ENCODE results near the gene XPO6.

DNA sequence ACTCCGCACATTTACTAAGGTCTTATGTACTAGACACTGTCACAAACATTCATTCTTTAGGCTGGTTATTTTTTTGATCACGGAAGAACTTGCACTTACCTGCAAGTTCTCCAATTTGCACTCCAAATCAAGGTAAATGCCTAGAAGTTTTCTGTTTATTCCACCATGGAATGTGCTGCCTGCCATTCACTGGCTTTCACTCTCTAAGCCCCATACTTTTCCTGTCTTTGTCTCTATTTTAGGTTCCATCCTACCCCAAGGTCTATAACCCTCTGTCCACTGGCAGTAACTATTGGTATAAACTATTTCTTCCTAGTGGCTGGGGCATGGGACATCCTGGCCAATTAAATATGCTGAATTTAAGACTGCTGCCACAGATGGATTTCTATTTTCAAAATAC is 15.9 kb downstream of the XPO6 start:
- TF ChIP-seq, protein P1, sequence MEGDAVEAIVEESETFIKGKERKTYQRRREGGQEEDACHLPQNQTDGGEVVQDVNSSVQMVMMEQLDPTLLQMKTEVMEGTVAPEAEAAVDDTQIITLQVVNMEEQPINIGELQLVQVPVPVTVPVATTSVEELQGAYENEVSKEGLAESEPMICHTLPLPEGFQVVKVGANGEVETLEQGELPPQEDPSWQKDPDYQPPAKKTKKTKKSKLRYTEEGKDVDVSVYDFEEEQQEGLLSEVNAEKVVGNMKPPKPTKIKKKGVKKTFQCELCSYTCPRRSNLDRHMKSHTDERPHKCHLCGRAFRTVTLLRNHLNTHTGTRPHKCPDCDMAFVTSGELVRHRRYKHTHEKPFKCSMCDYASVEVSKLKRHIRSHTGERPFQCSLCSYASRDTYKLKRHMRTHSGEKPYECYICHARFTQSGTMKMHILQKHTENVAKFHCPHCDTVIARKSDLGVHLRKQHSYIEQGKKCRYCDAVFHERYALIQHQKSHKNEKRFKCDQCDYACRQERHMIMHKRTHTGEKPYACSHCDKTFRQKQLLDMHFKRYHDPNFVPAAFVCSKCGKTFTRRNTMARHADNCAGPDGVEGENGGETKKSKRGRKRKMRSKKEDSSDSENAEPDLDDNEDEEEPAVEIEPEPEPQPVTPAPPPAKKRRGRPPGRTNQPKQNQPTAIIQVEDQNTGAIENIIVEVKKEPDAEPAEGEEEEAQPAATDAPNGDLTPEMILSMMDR (IDR thresholded peaks at IDR 0.05; ENCODE audit: low read depth, low read length, missing input control), result no peak
- TF ChIP-seq JUND (IDR thresholded peaks at IDR 0.05) (no peak), GABPA (IDR thresholded peaks at IDR 0.05 in 1 of 2, conservative IDR thresholded peaks at IDR 0.05 in 1 of 2) (no peak), YY1 (IDR thresholded peaks at IDR 0.05) (no peak), TAF1 (conservative IDR thresholded peaks at IDR 0.05) (no peak), ZBTB33 (IDR thresholded peaks at IDR 0.05) (no peak), HNF4A (conservative IDR thresholded peaks at IDR 0.05) (no peak), REST (IDR thresholded peaks at IDR 0.05) (no peak), RXRA (IDR thresholded peaks at IDR 0.05) (no peak), SP1 (IDR thresholded peaks at IDR 0.05) (no peak), RAD21 (IDR thresholded peaks at IDR 0.05) (no peak), ATF3 (IDR thresholded peaks at IDR 0.05) (no peak)
- TF ChIP-seq, protein P2, sequence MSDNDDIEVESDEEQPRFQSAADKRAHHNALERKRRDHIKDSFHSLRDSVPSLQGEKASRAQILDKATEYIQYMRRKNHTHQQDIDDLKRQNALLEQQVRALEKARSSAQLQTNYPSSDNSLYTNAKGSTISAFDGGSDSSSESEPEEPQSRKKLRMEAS (IDR thresholded peaks at IDR 0.05), result no peak
